Measurements from ENCODE around the gene KRTAP12-1.

The KRTAP12-1 gene, protein sequence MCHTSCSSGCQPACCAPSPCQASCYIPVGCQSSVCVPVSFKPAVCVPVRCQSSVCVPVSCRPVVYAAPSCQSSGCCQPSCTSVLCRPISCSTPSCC

DNA sequence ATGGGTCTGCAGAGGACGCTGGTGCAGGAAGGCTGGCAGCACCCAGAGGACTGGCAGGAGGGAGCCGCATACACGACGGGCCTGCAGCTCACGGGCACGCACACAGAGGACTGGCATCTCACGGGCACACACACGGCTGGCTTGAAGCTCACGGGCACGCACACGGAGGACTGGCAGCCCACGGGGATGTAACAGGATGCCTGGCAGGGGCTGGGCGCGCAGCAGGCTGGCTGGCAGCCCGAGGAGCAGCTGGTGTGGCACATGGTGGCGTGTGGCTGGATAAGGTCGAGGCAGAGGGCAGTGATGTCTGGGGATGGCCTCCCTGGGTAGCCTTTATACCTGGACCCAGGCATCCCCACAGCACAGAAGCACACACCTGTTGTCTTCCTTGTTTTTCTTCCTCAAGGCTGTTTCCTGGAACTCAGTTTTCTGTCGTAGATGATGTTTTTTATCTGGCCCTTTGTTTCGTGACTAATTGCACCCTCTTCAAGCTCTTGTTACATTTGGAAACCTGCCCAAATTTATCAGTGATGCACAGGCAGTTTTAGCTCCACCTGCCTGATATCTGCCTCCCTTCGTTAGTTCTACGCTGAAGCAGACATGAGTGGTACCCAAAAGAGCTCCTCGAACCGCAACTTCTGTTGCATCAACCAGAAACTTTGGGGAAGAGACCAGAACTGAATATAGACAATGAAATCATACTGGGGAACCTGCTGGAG, at the start of gene KRTAP12-1:
KRTAP12-1 (minus strand) TSS at position 303 of the 719 bp plus-strand sequence; CDS start at position 263, 40 bp downstream.
- DNase-seq (ENCODE audit: low read depth in 1 of 2, low spot score in 1 of 2): no peak

DNA sequence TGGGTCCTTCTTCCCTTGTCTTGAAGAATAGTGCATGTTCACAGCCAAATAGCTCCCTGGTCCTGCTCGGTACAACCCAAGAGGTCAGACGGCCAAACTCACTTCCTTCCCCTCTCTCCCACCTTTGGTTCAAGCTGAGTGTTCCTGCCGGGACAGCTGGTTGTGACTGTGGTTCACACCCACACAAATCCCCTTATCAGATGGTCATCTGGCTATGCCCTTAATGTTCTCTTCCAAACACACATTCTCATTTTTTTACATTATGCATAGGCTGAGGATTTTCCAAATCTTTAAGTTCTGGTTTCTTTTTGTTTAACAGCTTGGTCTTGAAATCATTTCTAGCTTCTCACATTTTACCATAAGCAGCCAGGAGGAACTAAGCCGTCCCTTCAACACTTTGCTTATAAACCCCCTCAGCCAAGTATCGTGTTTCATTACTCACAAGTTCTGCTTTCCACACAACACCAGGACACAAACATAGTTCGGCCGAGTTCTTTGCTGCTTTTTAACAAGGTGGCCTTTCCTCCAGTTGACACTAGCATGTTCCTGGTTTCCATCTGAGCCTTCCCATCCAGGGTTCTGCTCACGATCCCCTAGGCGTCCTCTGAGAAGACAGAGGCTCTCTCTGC, 49.1 kb upstream of the KRTAP12-1 start:
- no peak for DNase-seq (ENCODE audit: low read depth in 1 of 2, low spot score in 1 of 2)

DNA sequence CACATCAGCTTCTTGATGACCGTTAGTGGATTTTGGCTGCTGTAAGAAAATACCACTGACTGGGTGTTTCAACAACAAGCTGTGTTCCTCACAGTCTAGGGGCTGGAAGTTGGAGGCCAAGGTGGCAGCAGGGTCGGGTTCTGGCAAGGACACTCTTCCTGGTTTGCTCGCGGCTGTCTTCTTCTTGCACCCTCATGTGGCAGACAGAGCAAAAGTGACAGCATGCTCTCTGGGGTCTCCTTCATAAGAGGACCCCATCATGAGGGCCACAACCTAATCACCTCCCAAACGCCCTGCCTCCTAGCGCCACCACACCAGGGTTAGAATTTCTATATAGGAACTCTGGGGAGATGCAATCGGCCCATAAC, 48.0 kb upstream of the KRTAP12-1 start:
- DNase-seq (ENCODE audit: low read depth in 1 of 2, low spot score in 1 of 2): no peak

DNA sequence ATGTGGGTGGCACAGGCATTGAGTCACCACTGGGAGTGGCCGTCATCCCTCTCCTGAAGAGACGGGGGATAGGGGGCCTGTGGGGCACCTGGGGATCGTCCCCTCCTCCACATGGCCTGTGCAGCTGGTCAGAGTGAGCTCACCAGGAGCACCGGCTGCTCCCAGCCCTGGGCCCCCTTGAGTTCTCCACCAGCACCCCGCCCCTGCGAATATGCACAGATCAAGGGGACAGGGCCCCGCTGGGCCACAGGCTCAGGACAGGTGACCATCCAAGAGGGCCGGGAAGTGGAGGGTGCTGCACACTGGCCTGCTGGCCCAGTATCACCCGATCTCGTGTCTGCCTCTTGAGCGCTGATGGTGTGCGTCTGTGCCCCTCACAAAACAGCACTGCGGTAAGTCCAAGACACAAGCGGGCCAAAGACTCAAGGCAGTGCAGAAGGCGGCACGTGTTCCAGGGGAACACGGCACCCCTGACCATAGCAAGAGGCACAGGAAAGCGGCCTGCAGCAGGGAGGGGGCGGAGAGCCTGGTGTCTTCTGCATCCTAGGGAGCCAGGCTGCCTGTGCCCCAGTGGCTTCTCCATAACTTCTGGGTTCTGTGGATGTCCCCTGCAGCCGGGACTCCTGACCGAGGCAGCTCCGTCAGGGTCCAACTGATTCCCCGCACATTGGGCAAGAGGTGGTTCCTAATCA, 47.5 kb upstream of the KRTAP12-1 start:
- DNase-seq (ENCODE audit: low read depth in 1 of 2, low spot score in 1 of 2): no peak

DNA sequence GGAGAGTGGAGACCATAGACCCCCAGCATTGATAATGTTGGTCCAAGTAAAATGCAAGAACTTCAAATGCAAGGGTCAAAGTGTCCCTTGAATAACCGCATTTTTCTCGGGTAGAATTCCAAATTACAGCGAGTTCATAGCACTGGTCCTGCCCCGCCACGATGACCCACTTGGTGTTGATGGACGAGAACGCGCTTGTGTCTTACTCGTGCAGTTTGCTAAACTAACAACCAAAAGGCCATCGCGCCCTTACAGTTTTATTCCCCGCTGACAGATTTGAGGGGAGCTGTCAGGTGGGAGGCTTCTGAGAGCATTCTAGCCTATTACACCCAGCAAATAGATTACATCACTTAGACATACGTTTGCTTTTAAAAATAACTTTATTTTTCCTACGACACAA, 46.8 kb upstream of the KRTAP12-1 start:
- DNase-seq (ENCODE audit: low read depth in 1 of 2, low spot score in 1 of 2): no peak

DNA sequence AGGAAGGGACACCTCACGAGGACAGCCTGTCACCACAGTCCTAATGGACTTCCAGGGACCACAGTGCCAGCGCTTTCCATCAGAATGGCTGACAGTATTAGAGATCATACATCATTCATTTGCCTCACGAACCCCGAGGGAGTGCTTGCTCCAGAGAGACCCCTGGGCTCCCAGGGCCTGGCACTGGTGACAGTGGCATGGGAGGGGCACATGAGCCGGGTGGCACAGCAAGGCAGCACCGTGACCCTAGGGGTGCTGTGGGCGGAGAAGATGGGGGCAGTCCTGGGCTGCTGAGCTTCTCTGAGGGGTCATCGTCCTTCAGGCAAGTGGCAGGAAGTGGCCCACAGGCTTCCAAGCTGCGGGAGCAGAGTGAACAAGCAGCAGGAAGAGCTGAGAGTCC, 45.8 kb upstream of the KRTAP12-1 start:
- DNase-seq (ENCODE audit: low read depth in 1 of 2, low spot score in 1 of 2): no peak

DNA sequence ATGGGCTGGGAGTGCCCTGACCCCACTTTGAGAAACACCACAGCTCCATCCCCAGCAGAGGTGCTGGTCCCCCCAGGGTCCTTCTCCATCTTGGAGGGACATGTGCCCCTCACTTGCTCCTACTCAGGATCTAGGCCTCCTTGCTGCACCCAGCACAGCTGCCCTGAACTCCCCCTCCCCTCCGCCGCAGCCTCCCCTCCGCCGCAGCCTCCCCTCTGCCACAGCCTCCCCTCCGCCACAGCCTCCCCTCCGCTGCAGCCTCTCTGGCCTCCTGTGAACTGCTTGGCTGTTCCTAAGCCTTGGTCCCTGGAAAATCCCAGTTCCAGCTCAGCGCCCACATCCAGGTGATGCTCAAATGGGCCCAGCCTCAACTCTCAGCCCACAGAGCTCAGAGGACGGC, 45.4 kb upstream of the KRTAP12-1 start:
- DNase-seq (ENCODE audit: low read depth in 1 of 2, low spot score in 1 of 2): no peak

DNA sequence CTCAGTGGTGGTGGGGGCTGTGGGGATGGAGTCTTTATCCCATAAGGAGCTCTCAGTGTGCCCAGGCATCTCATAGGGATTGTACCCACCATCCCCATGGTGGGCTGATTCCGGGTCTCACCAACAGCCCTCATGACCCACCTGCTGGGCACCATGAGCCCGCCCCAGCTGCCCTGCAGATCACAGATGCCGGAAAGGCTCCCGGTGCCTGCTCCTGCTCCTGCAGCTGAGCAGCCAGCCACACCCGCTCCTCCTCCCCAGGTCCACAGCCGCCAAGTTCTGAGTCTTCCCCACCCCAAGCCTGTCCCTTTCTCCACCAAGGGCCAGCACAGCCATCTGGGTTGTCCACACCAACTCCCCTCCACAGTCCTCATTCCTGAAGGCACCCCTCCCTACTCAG, 44.9 kb upstream of the KRTAP12-1 start:
- DNase-seq (ENCODE audit: low read depth in 1 of 2, low spot score in 1 of 2): no peak

DNA sequence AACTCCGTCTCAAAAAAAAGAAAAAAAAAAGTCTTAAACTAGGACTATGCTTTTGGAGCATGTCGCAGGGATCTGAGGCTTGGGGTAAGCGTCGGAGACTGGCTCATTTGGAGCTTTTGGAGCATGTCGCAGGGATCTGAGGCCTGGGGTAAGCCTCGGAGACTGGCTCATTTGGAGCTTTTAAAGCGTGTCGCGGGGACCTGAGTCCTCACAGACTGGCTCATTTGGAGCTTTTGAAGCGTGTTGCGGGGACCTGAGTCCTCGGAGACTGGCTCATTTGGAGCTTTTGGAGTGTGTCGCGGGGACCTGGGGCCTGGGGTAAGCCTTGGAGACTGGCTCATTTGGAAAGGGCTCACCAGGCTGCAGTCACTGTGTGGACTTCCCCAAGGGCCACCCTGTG, 43.0 kb upstream of the KRTAP12-1 start:
- no peak for DNase-seq (ENCODE audit: low read depth in 1 of 2, low spot score in 1 of 2)

DNA sequence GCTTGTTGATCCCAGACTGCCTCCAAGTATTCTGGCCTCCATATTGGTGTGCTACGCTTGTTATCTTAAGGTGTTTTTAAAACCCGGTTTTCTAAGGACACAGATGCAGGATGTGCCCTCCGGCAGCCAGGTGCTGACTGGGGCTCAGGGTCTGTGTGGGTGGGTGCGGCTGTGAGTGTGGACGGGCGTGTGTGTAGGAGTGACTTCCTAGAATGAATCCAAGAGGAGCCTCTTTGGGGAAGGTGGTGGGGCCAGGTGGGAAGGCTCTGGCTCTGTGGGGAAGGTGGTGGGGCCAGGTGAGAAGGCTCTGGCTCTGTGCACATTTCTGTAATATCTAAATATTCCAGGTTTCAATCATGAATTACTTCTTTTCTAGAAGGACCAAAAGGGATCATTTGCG, 42.2 kb upstream of the KRTAP12-1 start:
- no peak for DNase-seq (ENCODE audit: low read depth in 1 of 2, low spot score in 1 of 2)

DNA sequence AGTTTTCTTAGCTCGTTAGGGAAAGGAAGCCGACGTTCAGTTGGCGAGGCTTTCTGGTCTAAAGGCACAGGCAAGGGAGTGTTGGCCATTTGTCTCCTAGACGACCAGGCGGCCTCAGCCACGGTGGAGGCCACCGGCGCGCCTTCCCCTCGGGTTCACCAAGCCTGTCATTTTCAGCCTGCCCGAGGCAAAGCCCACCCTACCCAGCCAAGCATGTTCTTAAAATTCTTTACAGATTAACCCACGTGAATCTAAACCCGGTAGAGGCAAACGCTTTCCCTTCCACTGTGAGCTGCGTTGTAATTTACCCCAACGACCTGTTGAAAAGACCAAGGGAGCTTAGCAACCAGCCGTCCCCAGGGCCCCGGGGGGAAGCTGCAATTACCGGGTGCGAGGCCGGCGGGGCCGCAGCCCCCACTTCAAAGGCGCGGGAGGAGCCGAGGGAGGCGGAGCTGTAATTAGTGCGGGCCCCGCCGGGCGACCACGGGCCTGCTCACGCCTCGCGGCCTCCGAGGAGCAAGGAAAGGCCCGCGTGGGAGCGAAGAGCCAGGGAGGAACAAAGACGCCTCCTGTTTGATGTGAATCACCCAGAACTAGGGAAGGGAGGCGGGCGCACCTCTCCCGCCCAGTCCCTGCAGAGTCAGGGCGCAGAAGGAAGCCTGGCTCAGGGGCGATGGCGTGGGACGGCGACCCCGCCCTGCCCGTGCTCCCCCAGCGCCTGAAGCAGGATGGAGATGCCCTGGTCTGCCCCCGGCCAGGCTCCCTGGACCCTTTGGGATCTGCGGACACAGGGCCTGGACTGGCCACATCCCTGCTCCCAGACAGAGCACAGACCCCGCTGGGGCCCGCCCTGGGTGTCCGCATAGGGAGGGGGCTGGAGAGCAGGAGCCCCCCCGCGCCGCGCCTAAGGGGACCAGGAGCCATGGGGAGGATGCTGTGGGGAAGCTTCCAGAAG, 41.5 kb upstream of the KRTAP12-1 start:
- no peak for DNase-seq (ENCODE audit: low read depth in 1 of 2, low spot score in 1 of 2)

DNA sequence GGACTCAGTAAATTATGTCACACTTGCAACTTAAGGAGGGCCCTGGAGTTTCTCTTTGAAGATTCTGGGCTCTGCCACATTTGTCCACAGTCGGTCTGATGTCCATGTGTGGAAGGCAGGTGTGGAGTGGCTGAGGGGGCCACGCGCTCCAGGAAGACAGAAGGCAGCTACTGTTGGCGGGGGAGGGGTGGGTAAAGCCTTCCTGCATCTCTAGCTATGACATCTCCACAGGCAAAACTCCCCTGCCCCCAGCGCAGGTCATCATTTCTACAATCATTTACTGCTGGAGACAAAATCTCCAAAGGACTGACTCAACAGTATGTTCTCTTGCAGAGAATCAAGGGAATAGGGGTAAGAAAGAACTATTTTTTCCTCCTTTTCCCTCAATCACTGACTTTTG, 40.8 kb upstream of the KRTAP12-1 start:
- no peak for DNase-seq (ENCODE audit: low read depth in 1 of 2, low spot score in 1 of 2)

DNA sequence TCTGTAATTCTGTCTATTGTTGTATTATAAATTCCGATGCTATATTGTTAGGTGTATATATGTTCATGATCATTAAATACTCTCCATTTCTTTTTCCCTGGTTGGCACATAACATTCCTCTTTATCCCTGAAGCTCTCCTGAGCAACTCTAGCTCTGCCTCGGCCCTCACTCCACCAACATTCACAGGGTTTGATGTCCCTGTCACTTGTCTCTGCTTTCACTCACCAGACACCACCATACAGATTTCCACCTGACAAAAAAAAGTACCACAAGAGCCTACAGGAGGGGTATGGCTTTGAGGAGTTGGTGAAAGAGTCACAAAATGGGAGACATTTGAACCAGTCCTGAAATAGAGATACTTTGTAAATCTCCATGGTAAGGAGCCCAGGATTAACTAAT, 38.2 kb upstream of the KRTAP12-1 start:
- no peak for DNase-seq (ENCODE audit: low read depth in 1 of 2, low spot score in 1 of 2)

DNA sequence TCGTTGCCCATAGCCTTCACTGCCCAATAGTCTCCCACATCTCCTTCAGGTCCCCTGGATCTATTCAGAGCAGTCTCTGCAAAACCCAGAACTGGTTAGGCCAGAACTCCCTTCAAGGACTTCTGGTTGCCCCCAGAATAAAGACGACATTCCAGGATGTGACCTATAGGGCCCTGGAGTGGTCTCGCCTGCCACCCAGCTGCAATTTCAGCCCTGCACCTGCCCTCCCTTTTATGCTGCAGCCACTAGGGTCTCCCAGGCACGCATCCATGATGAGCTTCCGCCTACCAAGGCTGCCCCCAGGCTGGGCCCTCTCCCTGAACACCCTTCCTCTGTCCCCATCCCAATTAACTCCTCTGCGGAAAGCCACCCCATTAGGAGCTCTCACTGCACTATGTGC, 36.6 kb upstream of the KRTAP12-1 start:
- DNase-seq (ENCODE audit: low read depth in 1 of 2, low spot score in 1 of 2): no peak

DNA sequence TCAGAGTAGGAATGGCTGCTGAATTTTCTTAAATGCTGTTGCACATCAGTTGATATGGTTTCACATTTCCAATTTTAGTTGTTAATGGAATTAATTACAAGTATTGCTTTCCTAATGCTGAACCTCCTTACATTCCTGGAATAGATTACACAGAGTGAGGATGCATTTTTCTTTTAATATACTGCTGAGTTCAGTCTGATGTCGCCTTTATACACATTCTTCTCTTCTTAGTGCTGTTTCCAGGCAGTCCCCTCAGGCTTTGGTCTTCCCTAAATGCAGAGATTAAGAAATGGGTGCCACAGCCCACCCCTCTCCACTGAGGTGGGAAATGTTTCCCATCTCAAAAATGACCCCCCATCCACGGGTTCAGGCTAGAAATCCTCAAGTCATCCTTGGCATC, 36.1 kb upstream of the KRTAP12-1 start:
- DNase-seq (ENCODE audit: low read depth in 1 of 2, low spot score in 1 of 2): no peak

DNA sequence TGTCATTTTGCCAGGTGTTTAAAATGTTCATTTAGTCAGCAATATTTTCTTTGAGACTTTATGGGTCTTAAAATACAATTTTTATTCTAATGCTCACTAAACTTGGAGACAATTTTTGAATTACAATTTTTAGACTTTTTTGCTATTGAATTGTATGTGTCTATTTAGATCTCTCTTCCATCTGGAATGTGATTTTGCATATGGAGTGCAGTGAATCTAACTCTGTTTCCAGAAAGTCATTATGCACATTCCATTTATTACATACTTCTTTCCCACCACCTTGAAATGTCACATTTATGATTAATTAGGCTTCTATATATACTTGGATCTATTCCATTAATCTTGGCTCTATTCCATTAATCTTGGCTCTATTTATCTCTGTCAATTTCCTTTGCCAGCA, 35.0 kb upstream of the KRTAP12-1 start:
- no peak for DNase-seq (ENCODE audit: low read depth in 1 of 2, low spot score in 1 of 2)

DNA sequence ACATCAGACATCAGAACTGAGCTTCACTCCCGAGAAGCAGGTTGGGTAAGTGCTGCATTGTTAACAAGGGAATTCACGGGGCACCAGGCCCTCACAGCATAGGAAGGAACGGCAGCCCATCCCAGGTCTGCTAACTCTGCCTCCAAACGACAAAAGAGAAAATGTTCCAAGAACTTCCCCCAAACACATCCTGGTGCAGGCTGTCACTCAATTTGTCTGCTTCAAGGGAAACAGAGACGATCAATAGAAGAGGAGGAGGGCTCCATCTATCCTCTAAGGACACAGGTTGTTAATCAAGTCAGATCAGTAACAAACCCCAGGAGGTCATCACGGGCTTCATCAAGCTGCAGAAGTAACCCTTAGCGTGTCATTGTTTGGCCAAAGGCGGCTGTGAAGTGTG, 32.9 kb upstream of the KRTAP12-1 start:
- no peak for DNase-seq (ENCODE audit: low read depth in 1 of 2, low spot score in 1 of 2)

DNA sequence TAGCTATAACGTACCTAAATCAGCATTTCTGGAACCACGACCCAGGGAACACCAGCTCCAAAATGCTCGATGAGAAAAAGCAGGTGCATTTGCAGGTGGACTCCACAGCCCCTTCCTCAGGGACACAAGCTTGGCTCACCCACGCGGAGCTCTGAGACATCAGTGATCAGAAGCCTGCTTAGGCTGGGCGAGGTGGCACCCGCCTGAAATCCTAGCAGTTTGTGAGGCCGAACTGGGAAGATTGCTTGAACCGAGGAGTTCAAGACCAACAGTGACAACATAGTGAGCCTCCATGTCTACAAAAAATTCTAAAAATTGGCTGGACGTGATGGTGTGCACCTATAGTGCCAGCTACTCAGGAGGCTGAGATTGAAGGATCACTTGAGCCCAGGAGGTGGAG, 31.9 kb upstream of the KRTAP12-1 start:
- no peak for DNase-seq (ENCODE audit: low read depth in 1 of 2, low spot score in 1 of 2)

DNA sequence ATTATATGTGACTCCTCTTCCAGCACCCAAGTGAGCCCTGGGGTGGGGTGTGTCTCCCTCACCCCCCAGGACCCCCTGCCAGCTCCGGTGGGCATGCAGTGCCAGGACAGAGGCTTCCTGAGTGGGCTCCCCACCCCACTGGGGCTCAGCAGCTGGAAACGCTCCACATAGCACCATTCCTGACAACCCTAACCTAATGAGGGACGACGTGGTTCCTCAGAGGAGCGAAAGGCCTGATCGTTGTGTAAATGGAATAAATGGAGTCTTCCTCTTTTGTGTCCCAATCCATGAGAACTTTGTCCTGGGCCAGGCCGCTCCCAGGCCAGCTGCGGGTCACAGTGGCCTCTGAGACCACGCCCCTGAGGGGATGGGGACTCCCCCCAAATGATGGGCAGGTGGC, 31.2 kb upstream of the KRTAP12-1 start:
- no peak for DNase-seq (ENCODE audit: low read depth in 1 of 2, low spot score in 1 of 2)

DNA sequence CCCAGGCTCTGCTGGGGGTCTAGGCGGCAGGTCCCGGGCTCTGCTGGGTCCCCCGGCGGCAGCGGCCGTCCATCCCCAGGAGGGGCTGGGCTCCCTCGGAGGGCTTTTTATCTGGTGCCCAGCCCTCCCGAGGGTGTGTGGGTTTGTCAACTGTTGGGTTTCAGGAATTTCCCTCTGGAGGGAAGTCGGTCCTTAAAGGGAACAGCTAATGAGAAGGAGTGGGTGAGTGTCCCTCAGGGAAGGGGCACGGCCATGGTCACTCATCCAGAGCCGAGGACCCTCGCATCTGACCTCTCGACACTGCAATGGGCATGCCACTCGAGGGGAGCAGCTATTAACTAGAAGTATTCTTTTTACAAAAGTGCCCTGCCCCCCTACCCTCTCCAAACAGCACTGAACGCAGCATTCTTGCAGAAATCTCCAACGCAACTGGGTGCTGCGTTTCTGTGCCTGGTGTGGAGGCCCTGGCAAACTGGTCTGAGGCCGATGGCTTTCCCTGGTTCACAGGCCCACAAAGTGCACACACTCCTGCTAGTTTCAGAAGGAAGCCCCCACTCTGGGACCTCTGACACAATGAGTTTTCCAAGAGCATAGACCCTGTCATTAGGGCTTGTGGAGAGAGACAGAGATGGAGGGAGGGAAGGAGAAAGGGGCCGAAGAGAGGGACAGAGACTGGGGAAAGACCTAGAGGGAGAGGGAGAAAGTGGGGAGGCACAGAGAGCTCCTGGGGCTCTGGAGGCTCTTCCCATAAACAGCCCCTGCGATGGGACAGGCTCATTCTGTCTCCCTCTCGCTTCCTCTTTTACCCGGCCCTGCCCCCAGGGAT, 30.5 kb upstream of the KRTAP12-1 start:
- no peak for DNase-seq (ENCODE audit: low read depth in 1 of 2, low spot score in 1 of 2)
